HepG2 (cell line): ENCODE measurements around the gene C12orf60. TPM values are rescaled to one million over a fixed set of nuclear protein-coding genes. Genes with fewer than 3 reads are reported as not detected.

Experiments used
- ATAC-seq: fragments of 200-7000 bp; cut with Tn5 transposase; 3 replicates; pipeline ENCODE4 v1.9.1; 2020; ENCODE audit warnings: mild to moderate bottlenecking, moderate library complexity
- BruUV-seq: library from RNA; stranded (reverse); fragments of 400-500 nt; replicated peaks from 2 replicates; lab custom pipeline; 2021; lab: Mats Ljungman, UMichigan
- CTCF ChIA-PET: fragments of 300-600 bp; formaldehyde crosslinking; extraction: SDS; loops from one replicate; lab custom pipeline; 2021; ENCODE audit warnings: low total read pairs, inconsistent platforms, low intra/inter-chr PET ratio; lab: Yijun Ruan, JAX
- POLR2A ChIA-PET: fragments of 350-600 bp; sonication (Branson Sonifier 250); formaldehyde crosslinking; loops from one replicate; lab custom pipeline; 2020; ENCODE audit warnings: antibody characterized with exemption, inconsistent platforms; lab: Yijun Ruan, JAX
- DNase-seq: peaks from one replicate; pipeline ENCODE4 v3.0.0-alpha.2; 2015; ENCODE audit warnings: low spot score
- FAIRE-seq: peaks from 3 replicates; lab custom pipeline; 2011; peaks lifted over from hg19 to GRCh38; lab: Jason Lieb, UNC
- H2AFZ ChIP-seq: one replicate; pipeline ENCODE4 v1.6.1; 2011; ENCODE audit warnings: low read length, inconsistent platforms
- H3K27ac ChIP-seq: fragments of 300-600 bp; 3 replicates; pipeline ENCODE4 v1.8.0; 2011; ENCODE audit warnings: mixed run types, mild to moderate bottlenecking, mixed read lengths, low read length, inconsistent platforms; ENCODE audit not compliant: insufficient read depth; ENCODE audit errors: extremely low read length
- H3K27me3 ChIP-seq, 2 experiments: fragments of 200-600 bp in 1 of 2; 2 replicates in 1 of 2; 3 replicates in 1 of 2; pipeline versions ENCODE4 v1.6.0 to v1.8.0; 2011; ENCODE audit warnings: low read length in 2 of 2, mild to moderate bottlenecking in 2 of 2, moderate library complexity in 2 of 2, inconsistent platforms in 1 of 2; ENCODE audit not compliant: insufficient read depth in 2 of 2, control insufficient read depth in 1 of 2
- H3K36me3 ChIP-seq, 2 experiments: fragments of 200-600 bp in 1 of 2; replicated peaks in 1 of 2; 2 replicates in 1 of 2; 3 replicates in 1 of 2; pipeline versions ENCODE4 v1.5.1 to v1.8.0; 2011; ENCODE audit warnings: low read length in 2 of 2, inconsistent platforms in 1 of 2; ENCODE audit not compliant: insufficient read depth in 2 of 2, control insufficient read depth in 1 of 2
- H3K4me1 ChIP-seq: 2 replicates; pipeline ENCODE4 v1.5.1; 2012; ENCODE audit warnings: low read length, inconsistent platforms; ENCODE audit not compliant: insufficient read depth
- H3K4me2 ChIP-seq: 2 replicates; pipeline ENCODE4 v1.6.0; 2011; ENCODE audit warnings: low read depth, low read length, inconsistent platforms
- H3K4me3 ChIP-seq, 3 experiments: fragments of 200-600 bp in 1 of 3; sonication (generic), shearing (Covaris generic) in 1 of 3; replicated peaks in 1 of 3; 2 replicates each; pipeline ENCODE4 v1.5.1; 2011 to 2016; ENCODE audit warnings: low read length in 3 of 3, inconsistent platforms in 2 of 3, low read depth in 2 of 3, mild to moderate bottlenecking in 2 of 3, control low read depth in 1 of 3, mixed read lengths in 1 of 3; ENCODE audit not compliant: insufficient read depth in 1 of 3
- H3K79me2 ChIP-seq: one replicate; pipeline ENCODE4 v1.6.1; 2011; ENCODE audit warnings: low read length, inconsistent platforms; ENCODE audit not compliant: insufficient read depth
- H3K9ac ChIP-seq: 2 replicates; pipeline ENCODE4 v1.6.0; 2011; ENCODE audit warnings: mild to moderate bottlenecking, low read depth, low read length, inconsistent platforms; ENCODE audit not compliant: insufficient read depth
- H3K9me3 ChIP-seq: 2 replicates; pipeline ENCODE4 v1.5.1; 2012; ENCODE audit warnings: mild to moderate bottlenecking, low read length
- H4K20me1 ChIP-seq: 2 replicates; pipeline ENCODE4 v1.6.0; 2011; ENCODE audit warnings: inconsistent platforms, mild to moderate bottlenecking, low read length, moderate library complexity; ENCODE audit not compliant: insufficient read depth
- CEBPZ ChIP-seq: IDR thresholded peaks from 2 replicates; pipeline ENCODE4 v1.6.1; 2012; ENCODE audit warnings: low read length, improper control_type of control experiment
- FLYWCH1 ChIP-seq: sonication (generic); formaldehyde crosslinking; IDR thresholded peaks from 2 replicates; pipeline ENCODE4 v1.8.1; 2023; ENCODE audit warnings: mild to moderate bottlenecking, missing genetic modification reagents
- GPN1 ChIP-seq: sonication (generic); formaldehyde crosslinking; IDR thresholded peaks from 2 replicates; pipeline ENCODE4 v1.5.1; 2020; ENCODE audit warnings: missing genetic modification reagents, borderline replicate concordance
- KMT2B ChIP-seq: IDR thresholded peaks from 2 replicates; pipeline ENCODE4 v1.6.1; 2016; ENCODE audit warnings: missing genetic modification reagents, missing compliant biosample characterization
- REXO4 ChIP-seq: sonication (generic); formaldehyde crosslinking; IDR thresholded peaks from 2 replicates; pipeline ENCODE4 v1.8.0; 2022; ENCODE audit warnings: missing genetic modification reagents, mild to moderate bottlenecking, borderline replicate concordance
- SRSF1 ChIP-seq: fragments of 200-400 bp; formaldehyde crosslinking; optimal IDR thresholded peaks from 2 replicates; pipeline ENCODE3; 2017; ENCODE audit warnings: mild to moderate bottlenecking, low read depth, low read length, moderate library complexity
- ZNF274 ChIP-seq: sonication (generic); formaldehyde crosslinking; IDR thresholded peaks from 2 replicates; pipeline ENCODE4 v1.5.1; 2020; ENCODE audit warnings: mild to moderate bottlenecking, missing genetic modification reagents
- ZNF672 ChIP-seq: sonication (generic); formaldehyde crosslinking; IDR thresholded peaks from 2 replicates; pipeline ENCODE4 v1.8.1; 2022; ENCODE audit warnings: missing genetic modification reagents
- ZNF850 ChIP-seq: sonication (generic); formaldehyde crosslinking; conservative IDR thresholded peaks from 2 replicates; pipeline ENCODE4 v1.9.0; 2021; ENCODE audit warnings: mild to moderate bottlenecking, missing genetic modification reagents
- WGBS: methylation state at CpG from one replicate; pipeline ENCODE4 v1.1.6; 2017; ENCODE audit warnings: low lambda C conversion rate; 5-methylcytosine and 5-hydroxymethylcytosine counted together
- in situ Hi-C: cut with HindIII; loops from 2 replicates; pipeline ENCODE4 v1.10.0; 2017; ENCODE audit warnings: low pct_unique_long_range_greater_than_20kb; ENCODE audit not compliant: extremely low pct_ligation_motif_present
- intact Hi-C: fragments of 100-400 bp; cut with micrococcal nuclease; formaldehyde crosslinking; loops from one replicate; pipeline ENCODE4 v1.10.0; 2022; ENCODE audit not compliant: unreplicated experiment
- polyA plus RNA-seq, 8 experiments: library from polyadenylated mRNA; depleted of rRNA in 3 of 8; stranded (reverse) in 7 of 8; unstranded in 1 of 8; fragments of >200 nt; fragmentation: Illumina TruSeq in 4 of 8; extraction: Trizol in 4 of 8; gene quantifications; 2 replicates each; pipeline versions ENCODE4 v1.2.1 to v1.2.3, GENCODE V29; 2011 to 2016; ENCODE audit warnings: low read depth in 4 of 8, missing spikeins in 1 of 8, mixed read lengths in 1 of 8; ENCODE audit not compliant: insufficient read depth in 1 of 8
- total RNA-seq, 5 experiments: library from RNA; depleted of rRNA; stranded (reverse); fragments of >200 nt; fragmentation: Illumina TruSeq; extraction: Trizol; gene quantifications; 2 replicates each; pipeline ENCODE4 v1.2.3, GENCODE V29; 2016; ENCODE audit warnings: low read depth in 1 of 5
- TF ChIP-seq, protein P1 (sequence below): sonication (generic); formaldehyde crosslinking; IDR thresholded peaks from 2 replicates; pipeline ENCODE4 v1.8.1; 2022; ENCODE audit warnings: low read depth, mild to moderate bottlenecking, missing genetic modification reagents
- TF ChIP-seq, protein P2 (sequence below): conservative IDR thresholded peaks from 2 replicates; pipeline ENCODE4 v1.6.1; 2018; ENCODE audit warnings: missing genetic modification reagents

Gene C12orf60
- total and polyA plus RNA-seq, 2 of the 13 experiments (the other 11 are each of a cell fraction or from before 2014, with no cell fraction given): 0.55 to 1.4 TPM

DNA sequence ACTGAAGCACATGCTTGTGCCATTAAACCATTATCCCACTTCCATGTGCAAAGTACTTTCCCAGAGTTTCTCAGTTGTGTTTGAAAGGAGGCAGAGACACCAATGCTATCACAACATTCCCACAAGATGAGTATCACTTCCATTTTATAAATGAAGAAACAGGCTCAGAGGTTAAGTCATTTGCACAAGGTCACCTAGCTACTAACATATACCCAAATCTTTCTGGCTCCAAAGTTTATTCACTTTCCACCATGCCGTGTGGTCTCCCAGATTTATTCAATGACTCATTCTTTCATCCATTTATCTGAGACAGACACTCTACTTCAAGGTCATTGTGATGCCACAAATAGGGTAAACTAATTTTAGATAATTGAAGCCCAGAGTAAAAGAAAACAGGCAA is 30.5 kb downstream of the C12orf60 start:
- Histone ChIP-seq H3K9me3 (no peaks in the 10 kb centered on the region), H3K27ac (no peak overlapping the region), H2AFZ (no peak overlapping the region), H3K4me2 (no peak overlapping the region), H4K20me1 (no peaks in the 10 kb centered on the region), H3K4me1 (peaks cover 60% of the 10 kb centered on the region), H3K36me3 (peaks cover under 1 to 2% of the 10 kb centered on the region in 2 experiments; a peak in 2 of 5 replicates), H3K79me2 (peaks cover 12% of the 10 kb centered on the region), H3K9ac (no peak overlapping the region), H3K4me3 (no peak overlapping the region), H3K27me3 (no peaks in the 10 kb centered on the region)
- WGBS: 36% methylated on average over 1 of the region's 1 CpG
- DNase-seq (peak; percentile 35), ATAC-seq (no peak), FAIRE-seq (no peak)
- in situ Hi-C loops (no loop called here), intact Hi-C loops (no loop called here)
- TF ChIP-seq FLYWCH1 (CRISPR knock-in tag) (no peak), GPN1 (CRISPR knock-in tag) (no peak), ZNF850 (no peak), SRSF1 (no peak), REXO4 (CRISPR knock-in tag) (no peak), KMT2B (CRISPR knock-in tag) (no peak), ZNF672 (CRISPR knock-in tag) (no peak), ZNF274 (CRISPR knock-in tag) (no peak), CEBPZ (no peak)
- TF ChIP-seq, protein P1, sequence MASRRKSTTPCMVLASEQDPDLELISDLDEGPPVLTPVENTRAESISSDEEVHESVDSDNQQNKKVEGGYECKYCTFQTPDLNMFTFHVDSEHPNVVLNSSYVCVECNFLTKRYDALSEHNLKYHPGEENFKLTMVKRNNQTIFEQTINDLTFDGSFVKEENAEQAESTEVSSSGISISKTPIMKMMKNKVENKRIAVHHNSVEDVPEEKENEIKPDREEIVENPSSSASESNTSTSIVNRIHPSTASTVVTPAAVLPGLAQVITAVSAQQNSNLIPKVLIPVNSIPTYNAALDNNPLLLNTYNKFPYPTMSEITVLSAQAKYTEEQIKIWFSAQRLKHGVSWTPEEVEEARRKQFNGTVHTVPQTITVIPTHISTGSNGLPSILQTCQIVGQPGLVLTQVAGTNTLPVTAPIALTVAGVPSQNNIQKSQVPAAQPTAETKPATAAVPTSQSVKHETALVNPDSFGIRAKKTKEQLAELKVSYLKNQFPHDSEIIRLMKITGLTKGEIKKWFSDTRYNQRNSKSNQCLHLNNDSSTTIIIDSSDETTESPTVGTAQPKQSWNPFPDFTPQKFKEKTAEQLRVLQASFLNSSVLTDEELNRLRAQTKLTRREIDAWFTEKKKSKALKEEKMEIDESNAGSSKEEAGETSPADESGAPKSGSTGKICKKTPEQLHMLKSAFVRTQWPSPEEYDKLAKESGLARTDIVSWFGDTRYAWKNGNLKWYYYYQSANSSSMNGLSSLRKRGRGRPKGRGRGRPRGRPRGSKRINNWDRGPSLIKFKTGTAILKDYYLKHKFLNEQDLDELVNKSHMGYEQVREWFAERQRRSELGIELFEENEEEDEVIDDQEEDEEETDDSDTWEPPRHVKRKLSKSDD: no peak
- TF ChIP-seq, protein P2, sequence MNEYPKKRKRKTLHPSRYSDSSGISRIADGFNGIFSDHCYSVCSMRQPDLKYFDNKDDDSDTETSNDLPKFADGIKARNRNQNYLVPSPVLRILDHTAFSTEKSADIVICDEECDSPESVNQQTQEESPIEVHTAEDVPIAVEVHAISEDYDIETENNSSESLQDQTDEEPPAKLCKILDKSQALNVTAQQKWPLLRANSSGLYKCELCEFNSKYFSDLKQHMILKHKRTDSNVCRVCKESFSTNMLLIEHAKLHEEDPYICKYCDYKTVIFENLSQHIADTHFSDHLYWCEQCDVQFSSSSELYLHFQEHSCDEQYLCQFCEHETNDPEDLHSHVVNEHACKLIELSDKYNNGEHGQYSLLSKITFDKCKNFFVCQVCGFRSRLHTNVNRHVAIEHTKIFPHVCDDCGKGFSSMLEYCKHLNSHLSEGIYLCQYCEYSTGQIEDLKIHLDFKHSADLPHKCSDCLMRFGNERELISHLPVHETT (CRISPR knock-in tag): no peak
- POLR2A ChIA-PET: no interaction called here
- CTCF ChIA-PET: no interaction called here
- BruUV-seq: no TSS peak
